ENCODE results near the gene EBPL.
"Not testable (repeated sequence)": the region's sequence is repeated elsewhere in the genome, so short reads cannot be mapped to it uniquely, and the experiment has no call there.

Gene EBPL

GRCh38 chr13:49690995-49691784 is at the start of gene EBPL:
EBPL (minus strand) TSS chr13:49691486; CDS start chr13:49691424, 62 bp downstream.
- DNase-seq (ENCODE audit: low read depth): peak; percentile 63

- no peak for DNase-seq (ENCODE audit: low read depth)
Measured at GRCh38 chr13:49740870-49741269, 49.6 kb upstream of the EBPL start.

GRCh38 chr13:49739498-49740187 is 48.4 kb upstream of the EBPL start:
- DNase-seq (ENCODE audit: low read depth): no peak

GRCh38 chr13:49733181-49733951 is 42.1 kb upstream of the EBPL start:
- DNase-seq (ENCODE audit: low read depth): no peak

GRCh38 chr13:49731766-49732165 is 40.5 kb upstream of the EBPL start:
- peak; percentile 29 for DNase-seq (ENCODE audit: low read depth)

GRCh38 chr13:49716615-49717014 is 25.3 kb upstream of the EBPL start:
- DNase-seq (ENCODE audit: low read depth): no peak

- no peak for DNase-seq (ENCODE audit: low read depth)
Measured at GRCh38 chr13:49714757-49715156, 23.5 kb upstream of the EBPL start.

- DNase-seq (ENCODE audit: low read depth): no peak
Measured at GRCh38 chr13:49711218-49711863, 20.1 kb upstream of the EBPL start.

- not testable (repeated sequence) for DNase-seq (ENCODE audit: low read depth)
Measured at GRCh38 chr13:49704264-49704663, 13.0 kb upstream of the EBPL start.

- no peak for DNase-seq (ENCODE audit: low read depth)
Measured at GRCh38 chr13:49701491-49701890, 10.2 kb upstream of the EBPL start.

- DNase-seq (ENCODE audit: low read depth): no peak
Measured at GRCh38 chr13:49697468-49697867, 6.2 kb upstream of the EBPL start.

GRCh38 chr13:49694446-49694845 is 3.2 kb upstream of the EBPL start:
- DNase-seq (ENCODE audit: low read depth): no peak

- DNase-seq (ENCODE audit: low read depth): no peak
Measured at GRCh38 chr13:49693877-49694276, 2.6 kb upstream of the EBPL start.

- no peak for DNase-seq (ENCODE audit: low read depth)
Measured at GRCh38 chr13:49693191-49693733, 2.0 kb upstream of the EBPL start.

GRCh38 chr13:49690133-49690994 is 922 bp downstream of the EBPL start:
- no peak for DNase-seq (ENCODE audit: low read depth)

- DNase-seq (ENCODE audit: low read depth): no peak
Measured at GRCh38 chr13:49683489-49683888, 7.8 kb downstream of the EBPL start.

- DNase-seq (ENCODE audit: low read depth): peak; percentile 70
Measured at GRCh38 chr13:49681842-49682435, 9.3 kb downstream of the EBPL start.

GRCh38 chr13:49679246-49679645 is 12.0 kb downstream of the EBPL start:
- DNase-seq (ENCODE audit: low read depth): no peak

GRCh38 chr13:49678191-49678914 is 12.9 kb downstream of the EBPL start:
- no peak for DNase-seq (ENCODE audit: low read depth)
